GM23338 (cell line): ENCODE measurements around the gene DCAF5. TPM values are rescaled to one million over a fixed set of nuclear protein-coding genes. Genes with fewer than 3 reads are reported as not detected.

Experiments used
- ATAC-seq: fragments of 200-7000 bp; cut with Tn5 transposase; 3 replicates; pipeline ENCODE4 v1.9.1; 2020
- DNase-seq: peaks from one replicate; pipeline ENCODE4 v3.0.0-alpha.2; 2015; ENCODE audit warnings: low spot score
- H2AFZ ChIP-seq: fragments of 200-600 bp; sonication (generic); 2 replicates; pipeline ENCODE4 v1.8.0; 2016; ENCODE audit warnings: antibody characterized with exemption, mild to moderate bottlenecking, moderate library complexity
- H3F3A ChIP-seq: fragments of 200-600 bp; sonication (generic); replicated peaks from 2 replicates; pipeline ENCODE4 v1.8.0; 2017; ENCODE audit warnings: antibody characterized with exemption, mixed run types, low read depth
- H3K27ac ChIP-seq: fragments of 200-600 bp; sonication (generic); 2 replicates; pipeline ENCODE4 v1.6.1; 2016; ENCODE audit warnings: low read depth
- H3K27me3 ChIP-seq: fragments of 200-600 bp; sonication (generic); 2 replicates; pipeline ENCODE4 v1.8.0; 2016; ENCODE audit warnings: mild to moderate bottlenecking, mixed run types, moderate library complexity; ENCODE audit not compliant: insufficient read depth
- H3K36me3 ChIP-seq: fragments of 200-600 bp; sonication (generic); 2 replicates; pipeline ENCODE4 v1.8.0; 2016; ENCODE audit warnings: mild to moderate bottlenecking; ENCODE audit not compliant: insufficient read depth
- H3K4me1 ChIP-seq: fragments of 200-600 bp; sonication (generic); 2 replicates; pipeline ENCODE4 v1.8.0; 2016; ENCODE audit warnings: mild to moderate bottlenecking, moderate library complexity; ENCODE audit not compliant: insufficient read depth
- H3K4me2 ChIP-seq: fragments of 200-600 bp; sonication (generic); 2 replicates; pipeline ENCODE4 v1.7.1; 2017; ENCODE audit warnings: mixed run types
- H3K4me3 ChIP-seq: fragments of 200-600 bp; sonication (generic); 2 replicates; pipeline ENCODE4 v1.6.1; 2016; ENCODE audit warnings: mixed run types
- H3K79me2 ChIP-seq: fragments of 200-600 bp; sonication (generic); replicated peaks from 2 replicates; pipeline ENCODE4 v1.8.0; 2017; ENCODE audit warnings: mild to moderate bottlenecking; ENCODE audit not compliant: insufficient read depth
- H3K9me2 ChIP-seq: fragments of 200-600 bp; sonication (generic); 2 replicates; pipeline ENCODE4 v1.8.0; 2017; ENCODE audit not compliant: insufficient read depth
- H4K20me1 ChIP-seq: fragments of 200-600 bp; sonication (generic); replicated peaks from 2 replicates; pipeline ENCODE4 v1.8.0; 2017; ENCODE audit warnings: mild to moderate bottlenecking; ENCODE audit not compliant: insufficient read depth
- H3K27ac Mint-ChIP-seq: 2 replicates; pipeline ENCODE4 v1.8.0; 2020; ENCODE audit warnings: inconsistent platforms, mild to moderate bottlenecking, moderate library complexity, mixed read lengths
- H3K27me3 Mint-ChIP-seq: 3 replicates; pipeline ENCODE4 v1.8.0; 2022; ENCODE audit warnings: low read depth, mild to moderate bottlenecking, moderate library complexity, mixed read lengths, inconsistent platforms; ENCODE audit not compliant: insufficient read depth, poor library complexity
- H3K36me3 Mint-ChIP-seq: 3 replicates; pipeline ENCODE4 v1.8.0; 2021; ENCODE audit warnings: low read depth, mild to moderate bottlenecking, inconsistent platforms, moderate library complexity, mixed read lengths
- H3K4me1 Mint-ChIP-seq: 3 replicates; pipeline ENCODE4 v1.8.0; 2020; ENCODE audit warnings: mild to moderate bottlenecking, inconsistent platforms, mixed read lengths
- H3K4me3 Mint-ChIP-seq: 3 replicates; pipeline ENCODE4 v1.8.0; 2021; ENCODE audit warnings: moderate library complexity, mild to moderate bottlenecking, inconsistent platforms, mixed read lengths
- H3K9me3 Mint-ChIP-seq: 3 replicates; pipeline ENCODE4 v1.8.0; 2020; ENCODE audit warnings: moderate library complexity, mild to moderate bottlenecking, inconsistent platforms, mixed read lengths
- CREB1 ChIP-seq: fragments of 250-450 bp; sonication (Bioruptor Pico); IDR thresholded peaks from 2 replicates; pipeline ENCODE4 v1.5.0; 2020; ENCODE audit warnings: low read depth, mild to moderate bottlenecking, moderate library complexity
- EZH2phosphoT487 ChIP-seq: fragments of 200-600 bp; sonication (generic); IDR thresholded peaks from one replicate; pipeline ENCODE4 v1.8.1; 2018; ENCODE audit warnings: antibody characterized with exemption; ENCODE audit not compliant: unreplicated experiment
- POLR2AphosphoS5 ChIP-seq: IDR thresholded peaks from 2 replicates; pipeline ENCODE4 v1.6.1; 2016; ENCODE audit warnings: antibody characterized with exemption, low read depth
- STAT1 ChIP-seq: IDR thresholded peaks from one replicate; pipeline ENCODE4 v1.6.1; 2016; ENCODE audit warnings: antibody characterized with exemption; ENCODE audit not compliant: unreplicated experiment
- ZNF114 ChIP-seq: fragments of 250-450 bp; sonication (Bioruptor Pico); IDR thresholded peaks from 2 replicates; pipeline ENCODE4 v1.5.0; 2020; ENCODE audit warnings: mild to moderate bottlenecking, moderate library complexity
- ZNF331 ChIP-seq: fragments of 250-450 bp; sonication (Bioruptor Pico); IDR thresholded peaks from 2 replicates; pipeline ENCODE4 v1.5.0; 2020; ENCODE audit warnings: low read depth, mild to moderate bottlenecking, moderate library complexity
- polyA plus RNA-seq: library from polyadenylated mRNA; unstranded; fragments of >200 nt; fragmentation: Nextera tagmentation; extraction: Ambion mirVana; gene quantifications from 2 replicates; pipeline ENCODE4 v1.2.1, GENCODE V29; 2016
- total RNA-seq: library from RNA; depleted of rRNA; stranded (reverse); fragments of >200 nt; shearing (Covaris generic); gene quantifications from 2 replicates; pipeline ENCODE4 v1.2.3, GENCODE V29; 2014
- TF ChIP-seq, protein P1 (sequence below), 2 experiments: fragments of 200-600 bp in 1 of 2; sonication (generic) in 1 of 2; conservative IDR thresholded peaks; 2 replicates each; pipeline versions ENCODE4 v1.5.1 to v1.6.1; 2016 to 2017; ENCODE audit warnings: antibody characterized with exemption in 2 of 2, low read depth in 2 of 2, mild to moderate bottlenecking in 2 of 2, moderate library complexity in 1 of 2
- TF ChIP-seq, protein P2 (sequence below): IDR thresholded peaks from 2 replicates; pipeline ENCODE4 v1.6.1; 2016; ENCODE audit warnings: antibody characterized with exemption
- TF ChIP-seq, protein P3 (sequence below): IDR thresholded peaks from one replicate; pipeline ENCODE4 v1.6.1; 2018; ENCODE audit warnings: antibody characterized with exemption; ENCODE audit not compliant: unreplicated experiment

Gene DCAF5
- total and polyA plus RNA-seq, 2 experiments from 2014 or later = 14.0 to 15.2 TPM

GRCh38 chr14:69135133-69135532, 17.8 kb downstream of the DCAF5 start:
- Histone ChIP-seq H3K4me2 (no peak overlapping the region), H3K79me2 (peaks cover 18% of the 10 kb centered on the region; the same call in 1 of the 2 replicates), H3K27me3 (no peaks in the 10 kb centered on the region), H3K36me3 (no peaks in the 10 kb centered on the region), H3K4me3 (no peak overlapping the region), H3K4me1 (peaks cover 9% of the 10 kb centered on the region), H3K27ac (no peak overlapping the region), H3K9me2 (no peaks in the 10 kb centered on the region), H4K20me1 (no peaks in the 10 kb centered on the region), H2AFZ (no peak overlapping the region), H3F3A (no peaks in the 10 kb centered on the region)
- DNase-seq (no peak), ATAC-seq (no peak)
- Mint-ChIP-seq H3K9me3 (no peaks in the 10 kb centered on the region), H3K4me1 (peaks cover 26% of the 10 kb centered on the region), H3K36me3 (no peaks in the 10 kb centered on the region), H3K27ac (no peak overlapping the region), H3K27me3 (no peaks in the 10 kb centered on the region), H3K4me3 (no peak overlapping the region)
- TF ChIP-seq ZNF114 (CRISPR knock-in tag) = no peak
- TF ChIP-seq, protein P1, sequence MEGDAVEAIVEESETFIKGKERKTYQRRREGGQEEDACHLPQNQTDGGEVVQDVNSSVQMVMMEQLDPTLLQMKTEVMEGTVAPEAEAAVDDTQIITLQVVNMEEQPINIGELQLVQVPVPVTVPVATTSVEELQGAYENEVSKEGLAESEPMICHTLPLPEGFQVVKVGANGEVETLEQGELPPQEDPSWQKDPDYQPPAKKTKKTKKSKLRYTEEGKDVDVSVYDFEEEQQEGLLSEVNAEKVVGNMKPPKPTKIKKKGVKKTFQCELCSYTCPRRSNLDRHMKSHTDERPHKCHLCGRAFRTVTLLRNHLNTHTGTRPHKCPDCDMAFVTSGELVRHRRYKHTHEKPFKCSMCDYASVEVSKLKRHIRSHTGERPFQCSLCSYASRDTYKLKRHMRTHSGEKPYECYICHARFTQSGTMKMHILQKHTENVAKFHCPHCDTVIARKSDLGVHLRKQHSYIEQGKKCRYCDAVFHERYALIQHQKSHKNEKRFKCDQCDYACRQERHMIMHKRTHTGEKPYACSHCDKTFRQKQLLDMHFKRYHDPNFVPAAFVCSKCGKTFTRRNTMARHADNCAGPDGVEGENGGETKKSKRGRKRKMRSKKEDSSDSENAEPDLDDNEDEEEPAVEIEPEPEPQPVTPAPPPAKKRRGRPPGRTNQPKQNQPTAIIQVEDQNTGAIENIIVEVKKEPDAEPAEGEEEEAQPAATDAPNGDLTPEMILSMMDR (conservative IDR thresholded peaks at IDR 0.05; ENCODE audit: low read depth in 2 of 2) = no peak
- no peak for TF ChIP-seq POLR2AphosphoS5
- TF ChIP-seq, protein P2, sequence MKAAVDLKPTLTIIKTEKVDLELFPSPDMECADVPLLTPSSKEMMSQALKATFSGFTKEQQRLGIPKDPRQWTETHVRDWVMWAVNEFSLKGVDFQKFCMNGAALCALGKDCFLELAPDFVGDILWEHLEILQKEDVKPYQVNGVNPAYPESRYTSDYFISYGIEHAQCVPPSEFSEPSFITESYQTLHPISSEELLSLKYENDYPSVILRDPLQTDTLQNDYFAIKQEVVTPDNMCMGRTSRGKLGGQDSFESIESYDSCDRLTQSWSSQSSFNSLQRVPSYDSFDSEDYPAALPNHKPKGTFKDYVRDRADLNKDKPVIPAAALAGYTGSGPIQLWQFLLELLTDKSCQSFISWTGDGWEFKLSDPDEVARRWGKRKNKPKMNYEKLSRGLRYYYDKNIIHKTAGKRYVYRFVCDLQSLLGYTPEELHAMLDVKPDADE = no peak
- TF ChIP-seq CREB1 (CRISPR knock-in tag) = no peak
- TF ChIP-seq, protein P3, sequence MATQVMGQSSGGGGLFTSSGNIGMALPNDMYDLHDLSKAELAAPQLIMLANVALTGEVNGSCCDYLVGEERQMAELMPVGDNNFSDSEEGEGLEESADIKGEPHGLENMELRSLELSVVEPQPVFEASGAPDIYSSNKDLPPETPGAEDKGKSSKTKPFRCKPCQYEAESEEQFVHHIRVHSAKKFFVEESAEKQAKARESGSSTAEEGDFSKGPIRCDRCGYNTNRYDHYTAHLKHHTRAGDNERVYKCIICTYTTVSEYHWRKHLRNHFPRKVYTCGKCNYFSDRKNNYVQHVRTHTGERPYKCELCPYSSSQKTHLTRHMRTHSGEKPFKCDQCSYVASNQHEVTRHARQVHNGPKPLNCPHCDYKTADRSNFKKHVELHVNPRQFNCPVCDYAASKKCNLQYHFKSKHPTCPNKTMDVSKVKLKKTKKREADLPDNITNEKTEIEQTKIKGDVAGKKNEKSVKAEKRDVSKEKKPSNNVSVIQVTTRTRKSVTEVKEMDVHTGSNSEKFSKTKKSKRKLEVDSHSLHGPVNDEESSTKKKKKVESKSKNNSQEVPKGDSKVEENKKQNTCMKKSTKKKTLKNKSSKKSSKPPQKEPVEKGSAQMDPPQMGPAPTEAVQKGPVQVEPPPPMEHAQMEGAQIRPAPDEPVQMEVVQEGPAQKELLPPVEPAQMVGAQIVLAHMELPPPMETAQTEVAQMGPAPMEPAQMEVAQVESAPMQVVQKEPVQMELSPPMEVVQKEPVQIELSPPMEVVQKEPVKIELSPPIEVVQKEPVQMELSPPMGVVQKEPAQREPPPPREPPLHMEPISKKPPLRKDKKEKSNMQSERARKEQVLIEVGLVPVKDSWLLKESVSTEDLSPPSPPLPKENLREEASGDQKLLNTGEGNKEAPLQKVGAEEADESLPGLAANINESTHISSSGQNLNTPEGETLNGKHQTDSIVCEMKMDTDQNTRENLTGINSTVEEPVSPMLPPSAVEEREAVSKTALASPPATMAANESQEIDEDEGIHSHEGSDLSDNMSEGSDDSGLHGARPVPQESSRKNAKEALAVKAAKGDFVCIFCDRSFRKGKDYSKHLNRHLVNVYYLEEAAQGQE = no peak
- no peak for TF ChIP-seq STAT1
- TF ChIP-seq EZH2phosphoT487 = no peak
- TF ChIP-seq ZNF331 (CRISPR knock-in tag) = no peak
